Stimulated activated CD8-positive, alpha-beta memory T cell treated with anti-CD3 and anti-CD28 coated beads, Interleukin-4, amount 100 ng/mL, for 1 hour (primary cell): ENCODE results near the gene LZTR1.

ENCODE experiments used
- DNase-seq, 2 donors: peaks; one replicate each; pipeline ENCODE4 v3.0.0-alpha.2; 2020; ENCODE audit warnings: low read depth in 2 of 2, low spot score in 1 of 2

The LZTR1 gene

GRCh38 chr22:21014202-21014725 lies 32.2 kb downstream of the LZTR1 start:
- peak; percentile 57 to 61 for DNase-seq

GRCh38 chr22:21014726-21015465 lies 32.8 kb downstream of the LZTR1 start, which contains the start of gene P2RX6:
Gene P2RX6 (plus strand): TSS chr22:21015165. CDS start chr22:21015175, 10 bp downstream.
- DNase-seq: no peak

DNA sequence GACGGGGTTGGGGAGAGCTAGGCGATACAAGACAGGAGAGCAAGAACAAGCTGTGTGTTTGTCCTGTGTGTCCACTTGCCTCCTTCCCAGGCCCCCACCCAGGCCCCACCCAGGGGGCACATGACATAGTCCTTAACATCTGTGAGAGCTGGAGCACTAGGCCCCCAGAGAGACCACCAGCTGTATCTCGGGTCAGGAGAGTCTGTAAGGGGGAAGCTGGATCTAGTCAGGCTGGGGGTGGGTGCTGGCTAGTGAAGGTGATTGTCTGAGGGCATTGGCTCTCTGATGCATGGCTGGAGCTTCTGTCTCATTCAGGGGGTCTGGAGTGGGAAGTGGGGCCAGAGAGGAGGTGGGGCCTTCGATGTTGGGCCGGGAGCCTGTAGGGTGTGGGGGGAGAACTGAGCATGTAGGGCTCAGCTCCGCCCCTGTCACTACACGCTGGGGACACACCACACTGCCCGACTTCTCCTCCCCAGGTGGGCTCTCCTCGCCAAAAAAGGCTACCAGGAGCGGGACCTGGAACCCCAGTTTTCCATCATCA lies 33.4 kb downstream of the LZTR1 start:
- DNase-seq: no peak

GRCh38 chr22:21016644-21017420 lies 34.7 kb downstream of the LZTR1 start:
- DNase-seq: no peak

- DNase-seq: no peak
These were observed 36.2 kb downstream of the LZTR1 start for GRCh38 chr22:21018314-21018713.

DNA sequence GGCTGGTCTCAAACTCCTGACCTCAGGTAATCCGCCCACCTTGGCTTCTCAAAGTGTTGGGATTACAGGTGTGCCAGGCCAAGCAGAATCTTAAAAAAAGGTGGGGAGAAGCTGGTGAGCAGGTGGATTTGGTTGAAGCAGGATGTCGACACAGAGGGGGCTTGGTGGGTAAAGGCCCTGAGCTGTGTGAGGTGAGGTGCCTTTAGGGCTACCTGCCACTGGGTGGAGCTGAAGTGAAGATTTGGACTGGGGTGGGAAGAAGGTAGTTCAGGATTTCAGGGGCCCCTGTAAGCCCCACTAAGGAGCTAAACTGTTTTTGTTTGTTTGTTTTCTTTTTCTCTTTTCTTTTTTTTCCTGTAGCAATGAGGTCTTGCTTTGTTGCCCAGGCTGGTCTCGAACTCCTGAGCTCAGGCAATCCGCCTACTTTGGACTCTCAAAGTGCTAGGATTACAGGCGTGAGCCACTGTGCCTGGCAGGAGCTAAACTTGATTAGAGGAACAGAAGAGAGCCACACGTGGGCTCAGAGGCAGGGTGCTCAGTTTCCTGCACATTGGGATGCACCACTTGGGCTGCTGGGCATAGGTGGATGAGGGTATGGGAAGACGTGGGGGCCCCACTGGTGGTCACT lies 38.8 kb downstream of the LZTR1 start:
- DNase-seq: no peak

DNA sequence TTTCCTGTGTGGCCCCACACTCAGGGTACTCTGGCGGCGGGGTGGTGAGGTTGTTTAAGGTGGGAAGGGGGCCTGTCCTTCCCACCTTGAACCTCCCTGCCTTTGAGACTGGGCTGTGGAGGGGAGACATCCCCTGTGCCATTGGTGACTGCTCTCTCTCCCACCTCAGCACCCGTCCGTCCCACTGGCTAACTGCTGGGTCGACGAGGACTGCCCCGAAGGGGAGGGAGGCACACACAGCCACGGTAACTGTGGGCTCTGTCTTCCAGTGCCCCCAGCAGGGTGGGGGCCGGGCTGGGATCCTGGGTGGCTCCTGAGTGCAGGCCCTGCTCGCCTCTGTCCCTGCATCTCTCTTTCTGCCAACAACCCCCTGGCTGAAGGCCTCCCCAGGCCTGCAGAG lies 40.4 kb downstream of the LZTR1 start:
- no peak for DNase-seq

- no peak for DNase-seq
These were observed 41.0 kb downstream of the LZTR1 start for GRCh38 chr22:21022955-21023614.

GRCh38 chr22:21025266-21025665 lies 43.2 kb downstream of the LZTR1 start:
- DNase-seq: no peak

DNA sequence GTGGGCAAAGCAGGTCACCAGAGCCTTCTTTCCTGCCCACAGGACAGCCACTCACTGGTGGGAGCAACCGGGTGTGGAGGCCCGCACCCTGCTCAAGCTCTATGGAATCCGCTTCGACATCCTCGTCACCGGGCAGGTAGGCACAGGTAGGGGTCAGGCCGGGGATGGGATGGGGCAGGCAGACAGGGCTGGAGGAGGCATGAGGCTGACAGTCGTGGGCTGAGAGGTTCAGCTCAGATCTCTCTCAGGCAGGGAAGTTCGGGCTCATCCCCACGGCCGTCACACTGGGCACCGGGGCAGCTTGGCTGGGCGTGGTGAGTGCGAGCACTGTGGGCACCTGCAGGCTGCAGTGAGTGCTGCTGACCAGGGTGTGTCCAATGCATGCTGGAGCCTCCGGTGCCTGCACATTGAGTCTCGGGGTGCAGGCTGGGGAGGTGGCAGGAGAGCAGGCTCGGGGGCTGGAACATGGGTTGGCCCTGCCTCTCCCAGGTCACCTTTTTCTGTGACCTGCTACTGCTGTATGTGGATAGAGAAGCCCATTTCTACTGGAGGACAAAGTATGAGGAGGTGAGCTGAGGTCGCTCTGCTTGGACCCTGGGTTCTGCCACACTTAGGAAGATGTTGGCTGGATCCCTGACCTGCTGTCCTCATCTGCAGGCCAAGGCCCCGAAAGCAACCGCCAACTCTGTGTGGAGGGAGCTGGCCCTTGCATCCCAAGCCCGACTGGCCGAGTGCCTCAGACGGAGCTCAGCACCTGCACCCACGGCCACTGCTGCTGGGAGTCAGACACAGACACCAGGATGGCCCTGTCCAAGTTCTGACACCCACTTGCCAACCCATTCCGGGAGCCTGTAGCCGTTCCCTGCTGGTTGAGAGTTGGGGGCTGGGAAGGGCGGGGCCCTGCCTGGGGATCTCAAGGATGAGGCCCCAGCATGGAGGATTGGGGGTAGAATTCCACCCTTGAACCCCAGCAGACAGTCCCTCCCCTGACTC lies 44.0 kb downstream of the LZTR1 start:
- no peak for DNase-seq

GRCh38 chr22:21026783-21027692 lies 44.9 kb downstream of the LZTR1 start:
- DNase-seq: no peak

DNA sequence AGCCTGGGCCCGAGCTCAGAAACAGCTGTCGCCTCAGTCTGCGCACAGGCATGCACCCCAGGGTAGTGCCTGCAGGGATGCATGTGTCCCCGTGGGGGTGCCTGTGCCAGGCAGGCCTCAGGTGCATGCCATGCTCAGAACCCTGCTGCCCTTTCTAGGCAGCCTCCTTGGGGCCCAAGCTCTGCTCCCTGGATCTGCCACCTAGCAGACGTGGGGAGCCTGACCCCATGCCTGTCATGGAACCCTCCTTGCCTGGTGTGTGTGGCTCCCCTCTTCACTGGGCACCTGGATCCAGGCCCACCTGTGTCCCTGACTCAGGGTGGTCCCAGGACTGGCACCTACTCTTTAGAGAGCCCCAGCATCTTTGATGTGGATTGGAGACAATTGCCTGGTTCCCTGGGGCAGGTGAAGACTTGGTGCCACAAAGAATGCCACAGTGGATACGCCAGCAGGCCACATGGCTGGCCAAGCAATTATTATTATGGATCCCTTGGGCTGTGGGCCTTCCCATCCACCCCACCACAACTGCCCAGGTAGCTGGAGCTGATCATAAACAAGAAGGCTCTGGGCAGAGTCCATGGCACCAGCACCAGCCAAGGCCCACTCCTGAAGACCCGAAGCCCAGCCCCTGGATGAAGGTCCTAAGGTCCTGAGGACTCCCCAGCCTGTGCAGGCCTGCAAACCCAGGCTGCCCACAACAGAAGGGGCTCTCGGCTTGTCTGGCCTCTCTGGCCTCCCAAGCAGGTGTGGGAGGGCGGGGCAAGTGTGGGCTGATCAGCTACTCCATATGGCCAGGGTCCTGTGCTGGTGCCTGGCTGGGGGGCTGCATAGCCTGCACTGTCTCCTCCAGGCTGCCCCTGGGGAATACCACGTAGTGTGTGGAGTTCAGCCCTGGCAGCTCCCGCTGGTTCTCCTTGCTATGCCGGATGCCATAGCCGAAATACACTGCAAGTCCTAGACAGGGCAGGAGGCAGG lies 46.5 kb downstream of the LZTR1 start:
- DNase-seq: no peak

DNA sequence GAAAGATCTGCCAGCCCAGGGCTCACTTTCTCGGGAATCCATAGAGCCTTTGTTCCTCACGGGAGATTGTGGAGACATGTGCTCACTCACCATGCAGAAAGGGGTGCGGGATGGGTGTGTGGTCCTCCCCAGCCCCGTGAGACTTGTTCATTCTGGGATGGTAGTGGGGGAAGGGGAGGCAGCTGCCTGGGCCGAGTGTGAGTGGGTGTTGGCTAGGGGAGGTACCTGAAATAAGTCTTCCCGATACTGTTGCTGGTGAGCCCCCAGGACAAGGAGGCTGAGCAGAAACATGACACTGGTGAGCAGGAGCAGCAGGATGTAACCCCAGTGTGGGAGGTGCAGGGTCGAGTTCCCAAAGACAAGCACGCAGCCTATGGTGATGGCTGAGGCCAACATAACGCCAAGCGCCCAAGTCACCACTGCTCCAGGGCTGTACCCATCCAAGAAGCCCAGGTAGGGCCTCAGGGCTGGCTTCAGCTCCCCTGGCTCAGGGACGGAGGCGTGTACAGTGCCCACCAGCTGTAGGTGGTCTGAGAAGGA lies 47.5 kb downstream of the LZTR1 start:
- no peak for DNase-seq

GRCh38 chr22:21030032-21030431 lies 47.9 kb downstream of the LZTR1 start:
- DNase-seq: no peak

DNA sequence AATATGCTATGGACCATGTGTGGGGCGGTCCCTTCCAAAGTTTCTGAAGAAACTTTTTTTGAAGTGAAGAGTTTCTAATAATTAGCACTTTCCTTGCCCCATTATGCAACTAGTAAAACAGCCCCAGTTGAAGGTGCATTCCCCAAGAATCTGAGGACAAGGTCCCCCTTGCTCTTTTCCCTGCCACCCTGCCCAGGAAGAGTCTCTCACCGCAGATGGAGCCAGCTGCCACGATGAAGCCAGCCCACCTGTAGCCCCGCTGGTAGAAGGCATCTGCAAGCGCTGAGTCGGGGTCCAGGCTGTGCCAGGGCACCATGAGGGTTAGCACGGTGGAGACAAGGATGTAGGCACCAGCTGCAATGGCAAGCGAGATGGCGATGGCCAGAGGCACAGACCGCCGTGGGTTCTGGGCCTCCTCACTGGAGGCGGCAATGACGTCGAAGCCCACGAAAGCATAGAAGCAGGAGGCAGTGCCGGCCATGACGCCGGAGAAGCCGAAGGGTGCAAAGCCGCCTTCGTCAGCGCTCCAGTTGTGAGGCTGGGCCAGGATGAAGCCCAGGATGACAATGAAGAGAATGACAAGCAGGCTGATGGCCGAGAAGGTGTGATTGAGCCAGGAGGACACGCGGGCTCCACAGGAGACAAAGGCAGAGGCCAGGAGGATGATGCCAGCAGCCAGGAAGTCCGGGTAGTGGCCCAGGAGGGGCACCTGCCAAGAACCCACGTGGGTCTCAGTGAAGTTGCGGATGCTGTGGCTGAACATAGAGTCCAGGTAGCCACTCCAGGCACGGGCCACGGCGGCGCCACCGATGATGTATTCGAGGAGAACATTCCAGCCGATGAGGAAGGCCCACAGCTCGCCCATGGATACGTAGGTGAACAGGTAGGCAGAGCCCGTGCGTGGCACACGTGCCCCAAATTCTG lies 48.8 kb downstream of the LZTR1 start:
- no peak for DNase-seq

DNA sequence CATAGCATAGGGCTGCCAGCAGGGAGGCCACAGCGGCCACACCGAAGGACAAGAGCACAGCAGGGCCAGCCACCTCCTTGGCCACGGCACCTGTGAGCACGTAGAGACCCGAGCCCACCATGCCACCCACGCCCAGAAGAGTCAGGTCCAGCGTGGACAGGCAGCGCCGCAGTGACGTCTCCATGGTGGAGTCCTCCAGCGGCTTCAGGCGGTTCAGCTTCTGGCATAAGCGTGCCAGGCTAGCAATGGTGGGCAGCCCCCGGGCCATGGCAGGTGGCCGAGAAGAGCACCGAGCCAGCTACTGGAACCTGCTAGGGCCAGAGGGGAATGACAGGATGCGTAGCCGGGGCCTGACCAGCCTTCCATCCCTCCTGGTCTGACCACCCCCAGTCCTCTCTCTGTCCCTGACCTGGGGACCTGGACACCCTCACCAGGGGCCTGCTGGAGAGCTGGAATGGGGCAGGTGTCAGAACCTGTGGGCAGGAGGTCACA lies 49.5 kb downstream of the LZTR1 start:
- no peak for DNase-seq
